ENCODE data around the gene CLIC2. TPM values are rescaled to one million over a fixed set of nuclear protein-coding genes. Genes with fewer than 3 reads are reported as not detected.
"Not testable (repeated sequence)": the region's sequence is repeated elsewhere in the genome, so short reads cannot be mapped to it uniquely, and the experiment has no call there.

The CLIC2 gene
- total RNA-seq, 1 experiment from 2014 or later, result 0.98 TPM

DNA sequence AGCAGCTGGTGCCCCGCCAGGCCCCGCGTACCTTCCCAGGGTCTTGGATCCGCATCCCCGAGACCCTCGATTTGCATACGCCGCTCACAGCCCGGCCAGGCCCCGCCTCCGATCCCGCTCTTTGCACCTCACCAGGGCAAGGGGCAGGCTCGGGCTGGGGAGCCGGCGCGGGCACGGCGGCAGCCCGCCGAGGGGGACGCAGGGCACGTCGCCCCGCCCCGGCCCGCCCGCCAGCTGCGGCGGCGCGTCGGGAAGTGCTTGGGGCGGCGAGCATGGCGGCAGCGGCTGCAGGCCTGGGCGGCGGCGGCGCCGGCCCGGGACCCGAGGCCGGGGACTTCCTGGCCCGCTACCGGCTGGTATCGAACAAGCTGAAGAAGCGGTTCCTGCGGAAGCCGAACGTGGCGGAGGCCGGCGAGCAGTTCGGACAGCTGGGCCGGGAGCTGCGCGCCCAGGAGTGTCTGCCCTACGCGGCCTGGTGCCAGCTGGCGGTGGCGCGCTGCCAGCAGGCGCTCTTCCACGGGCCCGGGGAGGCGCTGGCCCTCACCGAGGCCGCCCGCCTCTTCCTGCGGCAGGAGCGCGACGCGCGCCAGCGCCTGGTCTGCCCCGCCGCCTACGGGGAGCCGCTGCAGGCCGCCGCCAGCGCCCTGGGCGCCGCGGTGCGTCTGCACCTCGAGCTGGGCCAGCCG lies 47.6 kb upstream of the CLIC2 start, which contains the start of gene F8A2:
Gene F8A2, plus strand, starts transcription at position 253 of the 686 bp plus-strand sequence. Its CDS starts 20 bp downstream, at position 273.
- not testable (repeated sequence) for H3K4me3 Mint-ChIP-seq; H3K4me2 ChIP-seq (ENCODE audit: insufficient read depth, insufficient read length, low read length); H3K23ac ChIP-seq (ENCODE audit: insufficient read length, low read depth, low read length); H3T11ph ChIP-seq (ENCODE audit: low read length); H3K14ac ChIP-seq (ENCODE audit: insufficient read depth, low read length); H3K9me3 ChIP-seq (ENCODE audit: control insufficient read depth, low read depth, low read length); H3K27me3 ChIP-seq (ENCODE audit: insufficient read depth, low read length); H3K9me3 Mint-ChIP-seq; H2BK20ac ChIP-seq (ENCODE audit: low read depth, low read length, poor library complexity, severe bottlenecking); H4K5ac ChIP-seq (ENCODE audit: insufficient read length, low read depth, low read length); H3K23me2 ChIP-seq (ENCODE audit: insufficient read length, low read depth, low read length, poor library complexity, severe bottlenecking); H3K27me3 Mint-ChIP-seq (ENCODE audit: low read depth); H3K56ac ChIP-seq (ENCODE audit: insufficient read length, low read depth, low read length); H2BK12ac ChIP-seq (ENCODE audit: insufficient read length, low read depth, low read length); H3K79me2 ChIP-seq (ENCODE audit: insufficient read depth, low read length); H3K27ac Mint-ChIP-seq; H3K18ac ChIP-seq (ENCODE audit: insufficient read length, low read depth, low read length); H3K9ac ChIP-seq (ENCODE audit: extremely low read depth, insufficient read length, low read length); H4K91ac ChIP-seq (ENCODE audit: insufficient read length, low read depth, low read length); DNase-seq; H3K27ac ChIP-seq (ENCODE audit: insufficient read length, low read depth, low read length); H3K4me1 ChIP-seq (ENCODE audit: insufficient read depth, low read length); H3K79me1 ChIP-seq (ENCODE audit: insufficient read depth, low read depth, low read length, poor library complexity, severe bottlenecking); H4K8ac ChIP-seq (replicated peaks; ENCODE audit: insufficient read length, low read depth, low read length); H2BK15ac ChIP-seq (ENCODE audit: low read depth, low read length); H3K4ac ChIP-seq (ENCODE audit: low read depth, low read length); H2AK5ac ChIP-seq (ENCODE audit: insufficient read length, low read length); H2BK5ac ChIP-seq (ENCODE audit: insufficient read length, low read length); H2AFZ ChIP-seq (ENCODE audit: low read length); H4K20me1 ChIP-seq (ENCODE audit: control insufficient read depth, insufficient read depth, insufficient read length); H2BK120ac ChIP-seq (ENCODE audit: low read depth, low read length, poor library complexity, severe bottlenecking); H3K36me3 Mint-ChIP-seq (ENCODE audit: insufficient read depth in 1 of 3, low read depth in 3 of 3); H3K4me1 Mint-ChIP-seq
- no CpG with 5 or more reads among the region's 90 CpGs for WGBS (ENCODE audit: extremely low coverage, insufficient read length, low lambda C conversion rate)

DNA sequence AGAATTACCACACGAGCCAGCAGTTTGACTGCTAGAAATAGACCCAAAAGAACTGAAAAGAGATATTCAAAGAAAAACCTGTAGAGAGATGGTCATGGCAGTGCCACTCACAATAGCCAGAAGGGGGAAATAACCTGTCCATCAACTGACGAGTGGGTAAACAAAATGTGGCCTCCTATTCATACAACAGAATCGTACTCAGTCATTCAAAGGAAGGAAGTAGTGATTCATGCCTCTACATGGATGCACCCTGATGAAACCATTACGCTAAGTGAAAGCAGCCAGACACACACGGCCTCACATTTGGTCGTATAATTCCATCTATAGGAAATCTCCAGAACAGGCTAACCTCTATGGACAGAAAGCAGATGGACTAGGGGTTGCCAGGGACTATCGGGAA lies 45.4 kb upstream of the CLIC2 start:
- not testable (repeated sequence) for H3K27ac ChIP-seq (ENCODE audit: insufficient read length, low read depth, low read length); H2BK15ac ChIP-seq (ENCODE audit: low read depth, low read length); H3K79me2 ChIP-seq (ENCODE audit: insufficient read depth, low read length); H3K18ac ChIP-seq (ENCODE audit: insufficient read length, low read depth, low read length); H3K27ac Mint-ChIP-seq; H4K8ac ChIP-seq (replicated peaks; ENCODE audit: insufficient read length, low read depth, low read length); H3K23ac ChIP-seq (ENCODE audit: insufficient read length, low read depth, low read length); H3K27me3 ChIP-seq (ENCODE audit: insufficient read depth, low read length); H2AFZ ChIP-seq (ENCODE audit: low read length); H3K36me3 Mint-ChIP-seq (ENCODE audit: insufficient read depth in 1 of 3, low read depth in 3 of 3); DNase-seq; H2BK5ac ChIP-seq (ENCODE audit: insufficient read length, low read length); H3K9me3 Mint-ChIP-seq; H3K27me3 Mint-ChIP-seq (ENCODE audit: low read depth); H2BK120ac ChIP-seq (ENCODE audit: low read depth, low read length, poor library complexity, severe bottlenecking); H3K79me1 ChIP-seq (ENCODE audit: insufficient read depth, low read depth, low read length, poor library complexity, severe bottlenecking); H3K14ac ChIP-seq (ENCODE audit: insufficient read depth, low read length); H3K4me1 Mint-ChIP-seq; H3K56ac ChIP-seq (ENCODE audit: insufficient read length, low read depth, low read length); H3T11ph ChIP-seq (ENCODE audit: low read length); H3K4me3 Mint-ChIP-seq; H4K91ac ChIP-seq (ENCODE audit: insufficient read length, low read depth, low read length); H2AK5ac ChIP-seq (ENCODE audit: insufficient read length, low read length); H2BK12ac ChIP-seq (ENCODE audit: insufficient read length, low read depth, low read length); H4K5ac ChIP-seq (ENCODE audit: insufficient read length, low read depth, low read length); H3K4me2 ChIP-seq (ENCODE audit: insufficient read depth, insufficient read length, low read length); H2BK20ac ChIP-seq (ENCODE audit: low read depth, low read length, poor library complexity, severe bottlenecking); H3K4ac ChIP-seq (ENCODE audit: low read depth, low read length); H3K9me3 ChIP-seq (ENCODE audit: control insufficient read depth, low read depth, low read length); H3K23me2 ChIP-seq (ENCODE audit: insufficient read length, low read depth, low read length, poor library complexity, severe bottlenecking); H3K4me1 ChIP-seq (ENCODE audit: insufficient read depth, low read length); H3K9ac ChIP-seq (ENCODE audit: extremely low read depth, insufficient read length, low read length); H4K20me1 ChIP-seq (ENCODE audit: control insufficient read depth, insufficient read depth, insufficient read length)
- no CpG with 5 or more reads among the region's 7 CpGs for WGBS (ENCODE audit: extremely low coverage, insufficient read length, low lambda C conversion rate)

All from H9 (cell line).